HepG2 (cell line): ENCODE data around the gene AKR1A1. TPM values are rescaled to one million over a fixed set of nuclear protein-coding genes. Genes with fewer than 3 reads are reported as not detected.

ENCODE experiments used
- CHCHD3 ChIP-seq: sonication (generic); formaldehyde crosslinking; IDR thresholded peaks from 2 replicates; pipeline ENCODE4 v1.8.0; 2022; ENCODE audit warnings: mild to moderate bottlenecking, missing genetic modification reagents, moderate library complexity
- ELF4 ChIP-seq: sonication (generic); formaldehyde crosslinking; IDR thresholded peaks from 2 replicates; pipeline ENCODE4 v1.5.0; 2020; ENCODE audit warnings: missing genetic modification reagents, mild to moderate bottlenecking, moderate library complexity, borderline replicate concordance
- FOXO4 ChIP-seq: sonication (generic); formaldehyde crosslinking; conservative IDR thresholded peaks from 2 replicates; pipeline ENCODE4 v1.8.1; 2023; ENCODE audit warnings: missing genetic modification reagents
- FOXP1 ChIP-seq, 2 experiments: fragments of 450-650 bp in 1 of 2; IDR thresholded peaks; 2 replicates each; pipeline ENCODE4 v1.6.1; 2017 to 2018; ENCODE audit warnings: antibody characterized with exemption in 1 of 2
- GLI4 ChIP-seq: sonication (generic); formaldehyde crosslinking; IDR thresholded peaks from 2 replicates; pipeline ENCODE4 v1.5.1; 2020; ENCODE audit warnings: missing genetic modification reagents, mild to moderate bottlenecking, moderate library complexity, borderline replicate concordance
- HDAC6 ChIP-seq: fragments of 200-600 bp; sonication (generic); IDR thresholded peaks from 2 replicates; pipeline ENCODE4 v1.7.0; 2017; ENCODE audit warnings: mild to moderate bottlenecking, antibody characterized with exemption, low read length, low read depth
- KLF13 ChIP-seq: sonication (generic); formaldehyde crosslinking; IDR thresholded peaks from 2 replicates; pipeline ENCODE4 v1.4.0; 2020; ENCODE audit warnings: mild to moderate bottlenecking, missing genetic modification reagents
- KLF15 ChIP-seq: sonication (generic); formaldehyde crosslinking; IDR thresholded peaks from 2 replicates; pipeline ENCODE4 v1.8.1; 2023; ENCODE audit warnings: borderline replicate concordance, mild to moderate bottlenecking, inconsistent platforms, missing genetic modification reagents, mixed read lengths
- NFYC ChIP-seq: IDR thresholded peaks from 2 replicates; pipeline ENCODE4 v1.6.1; 2016; ENCODE audit warnings: missing genetic modification reagents, missing compliant biosample characterization
- NKX3-1 ChIP-seq: sonication (generic); formaldehyde crosslinking; IDR thresholded peaks from 2 replicates; pipeline ENCODE4 v1.5.0; 2020; ENCODE audit warnings: missing genetic modification reagents
- RELA ChIP-seq: sonication (generic); formaldehyde crosslinking; IDR thresholded peaks from 2 replicates; pipeline ENCODE4 v1.4.0; 2020; ENCODE audit warnings: missing genetic modification reagents
- SPEN ChIP-seq: sonication (generic); formaldehyde crosslinking; IDR thresholded peaks from 2 replicates; pipeline ENCODE4 v1.5.1; 2020; ENCODE audit warnings: low read depth, mild to moderate bottlenecking, missing genetic modification reagents
- SRSF1 ChIP-seq: fragments of 200-400 bp; formaldehyde crosslinking; optimal IDR thresholded peaks from 2 replicates; pipeline ENCODE3; 2017; ENCODE audit warnings: mild to moderate bottlenecking, low read depth, low read length, moderate library complexity
- SSRP1 ChIP-seq: IDR thresholded peaks from 2 replicates; pipeline ENCODE4 v1.6.1; 2016; ENCODE audit warnings: control low read depth
- TCF7 ChIP-seq: sonication (generic); IDR thresholded peaks from 2 replicates; pipeline ENCODE4 v1.6.1; 2016; ENCODE audit warnings: antibody characterized with exemption, low read depth
- TERF1 ChIP-seq: sonication (generic); formaldehyde crosslinking; IDR thresholded peaks from 2 replicates; pipeline ENCODE4 v1.8.0; 2022; ENCODE audit warnings: mild to moderate bottlenecking, missing genetic modification reagents, moderate library complexity
- TOPORS ChIP-seq: sonication (generic); formaldehyde crosslinking; IDR thresholded peaks from 2 replicates; pipeline ENCODE4 v1.8.0; 2023; ENCODE audit warnings: mild to moderate bottlenecking, missing genetic modification reagents
- ZBTB7B ChIP-seq: sonication (generic); formaldehyde crosslinking; IDR thresholded peaks from 2 replicates; pipeline ENCODE4 v1.4.0; 2020; ENCODE audit warnings: missing genetic modification reagents
- ZMYM2 ChIP-seq: sonication (generic); formaldehyde crosslinking; IDR thresholded peaks from 2 replicates; pipeline ENCODE4 v1.8.0; 2022; ENCODE audit warnings: mild to moderate bottlenecking, missing genetic modification reagents
- ZNF275 ChIP-seq: sonication (generic); formaldehyde crosslinking; IDR thresholded peaks from 2 replicates; pipeline ENCODE4 v1.8.0; 2022; ENCODE audit warnings: missing genetic modification reagents, mild to moderate bottlenecking, inconsistent platforms, borderline replicate concordance
- ZNF329 ChIP-seq: sonication (generic); formaldehyde crosslinking; IDR thresholded peaks from 2 replicates; pipeline ENCODE4 v1.9.0; 2021; ENCODE audit warnings: low read depth, mild to moderate bottlenecking, missing genetic modification reagents
- ZNF333 ChIP-seq: sonication (generic); formaldehyde crosslinking; IDR thresholded peaks from 2 replicates; pipeline ENCODE4 v1.4.0; 2020; ENCODE audit warnings: mild to moderate bottlenecking, missing genetic modification reagents, borderline replicate concordance
- ZNF607 ChIP-seq: sonication (generic); formaldehyde crosslinking; IDR thresholded peaks from 2 replicates; pipeline ENCODE4 v1.5.1; 2020; ENCODE audit warnings: missing genetic modification reagents, mild to moderate bottlenecking, borderline replicate concordance
- ZNF615 ChIP-seq: sonication (generic); formaldehyde crosslinking; IDR thresholded peaks from 2 replicates; pipeline ENCODE4 v1.5.0; 2020; ENCODE audit warnings: mild to moderate bottlenecking, missing genetic modification reagents, borderline replicate concordance
- ZNF616 ChIP-seq: sonication (generic); formaldehyde crosslinking; IDR thresholded peaks from 2 replicates; pipeline ENCODE4 v1.5.0; 2020; ENCODE audit warnings: low read depth, mild to moderate bottlenecking, missing genetic modification reagents
- ZNF768 ChIP-seq: sonication (generic); formaldehyde crosslinking; IDR thresholded peaks from 2 replicates; pipeline ENCODE4 v1.4.0; 2020; ENCODE audit warnings: missing genetic modification reagents
- ZSCAN9 ChIP-seq: IDR thresholded peaks from 2 replicates; pipeline ENCODE4 v1.6.1; 2016; ENCODE audit warnings: borderline replicate concordance
- ZUFSP ChIP-seq: sonication (generic); formaldehyde crosslinking; IDR thresholded peaks from 2 replicates; pipeline ENCODE4 v1.9.0; 2021; ENCODE audit warnings: missing genetic modification reagents, mild to moderate bottlenecking, borderline replicate concordance
- polyA plus RNA-seq, 8 experiments: library from polyadenylated mRNA; depleted of rRNA in 3 of 8; stranded (reverse) in 7 of 8; unstranded in 1 of 8; fragments of >200 nt; fragmentation: Illumina TruSeq in 4 of 8; extraction: Trizol in 4 of 8; gene quantifications; 2 replicates each; pipeline versions ENCODE4 v1.2.1 to v1.2.3, GENCODE V29; 2011 to 2016; ENCODE audit warnings: low read depth in 4 of 8, missing spikeins in 1 of 8, mixed read lengths in 1 of 8; ENCODE audit not compliant: insufficient read depth in 1 of 8
- total RNA-seq, 5 experiments: library from RNA; depleted of rRNA; stranded (reverse); fragments of >200 nt; fragmentation: Illumina TruSeq; extraction: Trizol; gene quantifications; 2 replicates each; pipeline ENCODE4 v1.2.3, GENCODE V29; 2016; ENCODE audit warnings: low read depth in 1 of 5

AKR1A1 gene
- total and polyA plus RNA-seq, 2 of the 13 experiments (the other 11 are each of a cell fraction or from before 2014, with no cell fraction given) = 181 to 217 TPM

GRCh38 chr1:45542591-45542990 lies 8.0 kb upstream of the AKR1A1 start (continued):
- TF ChIP-seq ZNF607 (CRISPR knock-in tag) = no peak
- no peak for TF ChIP-seq TERF1 (CRISPR knock-in tag)
- no peak for TF ChIP-seq NFYC
- no peak for TF ChIP-seq KLF13 (CRISPR knock-in tag)
- no peak for TF ChIP-seq ZNF329 (CRISPR knock-in tag)
- no peak for TF ChIP-seq KLF15
- no peak for TF ChIP-seq ZSCAN9
- TF ChIP-seq ZNF275 = no peak
- no peak for TF ChIP-seq ZNF768 (CRISPR knock-in tag)
- TF ChIP-seq ZUFSP (CRISPR knock-in tag) = no peak
- TF ChIP-seq ELF4 (CRISPR knock-in tag) = no peak
- TF ChIP-seq SRSF1 = no peak
- TF ChIP-seq TOPORS (CRISPR knock-in tag) = no peak
- TF ChIP-seq HDAC6 = no peak
- TF ChIP-seq ZNF616 (CRISPR knock-in tag) = no peak
- 0 out of 2 replicates have a peak, but pooled peaks have one; percentile 43 for TF ChIP-seq ZBTB7B (CRISPR knock-in tag)
- TF ChIP-seq FOXP1 (IDR thresholded peaks at IDR 0.05) = no peak
- no peak; the same call in 1 of the 2 replicates for TF ChIP-seq FOXP1 (CRISPR knock-in tag; IDR thresholded peaks at IDR 0.05)
- no peak for TF ChIP-seq SSRP1
- TF ChIP-seq ZNF333 (CRISPR knock-in tag) = no peak
- TF ChIP-seq TCF7 = 0 out of 2 replicates have a peak, but pooled peaks have one; percentile 22
- no peak for TF ChIP-seq CHCHD3 (CRISPR knock-in tag)
- no peak for TF ChIP-seq GLI4 (CRISPR knock-in tag)
- TF ChIP-seq ZMYM2 (CRISPR knock-in tag) = peak; percentile 63; the same call in 1 of the 2 replicates
- TF ChIP-seq RELA (CRISPR knock-in tag) = no peak
- no peak for TF ChIP-seq NKX3-1 (CRISPR knock-in tag)
- no peak for TF ChIP-seq SPEN (CRISPR knock-in tag)
- TF ChIP-seq FOXO4 (CRISPR knock-in tag) = no peak
- TF ChIP-seq ZNF615 (CRISPR knock-in tag) = no peak
